ENCODE data around the gene PLXND1.

Gene PLXND1

DNA sequence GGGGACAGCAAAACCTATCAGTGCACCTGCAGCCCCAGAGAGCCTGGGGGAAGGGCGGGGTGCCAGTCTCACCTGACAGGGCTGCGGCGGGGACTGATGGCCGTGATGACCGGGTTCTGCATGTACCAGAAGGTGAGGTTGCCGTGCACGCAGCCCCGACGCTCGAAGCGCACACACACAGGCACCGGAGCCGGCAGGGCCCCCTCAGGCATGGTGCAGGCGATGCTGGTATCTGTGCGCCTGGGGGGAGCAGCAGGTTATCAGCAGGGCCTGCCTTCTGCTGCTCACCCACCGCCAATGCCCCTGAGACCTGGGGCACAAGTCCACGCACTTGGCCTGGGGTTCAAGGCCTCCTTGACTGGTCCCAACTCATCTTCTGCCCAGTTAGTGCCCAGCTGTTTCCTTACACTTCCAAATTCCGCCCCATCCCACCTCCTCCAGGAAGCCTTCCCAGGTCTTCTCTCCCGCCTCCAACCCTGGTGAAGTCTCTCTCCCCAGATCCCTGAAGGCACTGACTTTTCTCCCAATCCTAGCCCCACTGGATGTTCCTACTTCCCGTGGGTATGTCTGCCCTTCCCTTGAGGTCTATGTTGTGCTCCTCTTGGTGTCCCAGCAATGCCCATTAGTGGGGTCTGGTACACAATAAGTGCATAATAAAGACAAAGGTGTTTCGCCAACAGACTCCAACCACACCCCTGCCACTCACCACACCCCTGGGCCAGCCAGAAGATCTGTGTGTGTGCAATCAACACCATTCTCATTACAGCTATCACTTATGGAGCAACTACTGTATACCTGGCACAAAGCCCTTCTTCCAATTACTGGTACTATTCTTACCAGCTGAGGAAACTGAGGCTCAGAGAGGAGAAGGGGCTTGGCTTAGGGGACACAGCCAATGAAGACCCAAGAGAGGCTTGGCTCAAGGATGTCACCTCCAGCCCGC, 34.6 kb downstream of the PLXND1 start:
- DNase-seq (ENCODE audit: low read depth) = no peak
- no peak overlapping the region for H3K4me3 ChIP-seq (ENCODE audit: low read depth, low read length)

DNA sequence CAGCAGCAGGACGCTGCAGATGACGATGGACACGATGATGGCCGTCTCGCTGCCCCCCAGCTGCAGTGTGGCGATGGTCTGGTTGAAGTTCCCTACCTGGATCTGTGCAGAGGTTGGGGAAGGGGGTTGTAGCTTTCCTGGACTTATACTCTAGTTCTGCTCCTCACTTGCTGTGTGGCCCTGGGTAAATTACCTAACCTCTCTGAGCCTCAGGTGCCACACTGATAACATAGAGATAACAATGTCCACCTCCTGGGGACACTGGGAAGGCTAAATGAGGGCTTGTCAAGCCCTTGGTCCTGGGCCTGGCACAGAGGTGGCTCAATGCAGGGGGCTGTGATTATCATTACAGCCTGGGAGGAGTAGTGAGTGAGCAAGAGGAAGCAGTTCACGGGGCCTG, 36.6 kb downstream of the PLXND1 start:
- H3K4me3 ChIP-seq (ENCODE audit: low read depth, low read length) = no peak overlapping the region
- TF ChIP-seq, protein P1, sequence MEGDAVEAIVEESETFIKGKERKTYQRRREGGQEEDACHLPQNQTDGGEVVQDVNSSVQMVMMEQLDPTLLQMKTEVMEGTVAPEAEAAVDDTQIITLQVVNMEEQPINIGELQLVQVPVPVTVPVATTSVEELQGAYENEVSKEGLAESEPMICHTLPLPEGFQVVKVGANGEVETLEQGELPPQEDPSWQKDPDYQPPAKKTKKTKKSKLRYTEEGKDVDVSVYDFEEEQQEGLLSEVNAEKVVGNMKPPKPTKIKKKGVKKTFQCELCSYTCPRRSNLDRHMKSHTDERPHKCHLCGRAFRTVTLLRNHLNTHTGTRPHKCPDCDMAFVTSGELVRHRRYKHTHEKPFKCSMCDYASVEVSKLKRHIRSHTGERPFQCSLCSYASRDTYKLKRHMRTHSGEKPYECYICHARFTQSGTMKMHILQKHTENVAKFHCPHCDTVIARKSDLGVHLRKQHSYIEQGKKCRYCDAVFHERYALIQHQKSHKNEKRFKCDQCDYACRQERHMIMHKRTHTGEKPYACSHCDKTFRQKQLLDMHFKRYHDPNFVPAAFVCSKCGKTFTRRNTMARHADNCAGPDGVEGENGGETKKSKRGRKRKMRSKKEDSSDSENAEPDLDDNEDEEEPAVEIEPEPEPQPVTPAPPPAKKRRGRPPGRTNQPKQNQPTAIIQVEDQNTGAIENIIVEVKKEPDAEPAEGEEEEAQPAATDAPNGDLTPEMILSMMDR (IDR thresholded peaks at IDR 0.05; ENCODE audit: insufficient read depth, low read depth, low read length, missing control alignments) = no peak
- DNase-seq (ENCODE audit: low read depth) = no peak

More for the DNA sequence above, 34.6 kb downstream of the PLXND1 start:
- TF ChIP-seq, protein P1 (IDR thresholded peaks at IDR 0.05; ENCODE audit: insufficient read depth, low read depth, low read length, missing control alignments) = no peak

DNA sequence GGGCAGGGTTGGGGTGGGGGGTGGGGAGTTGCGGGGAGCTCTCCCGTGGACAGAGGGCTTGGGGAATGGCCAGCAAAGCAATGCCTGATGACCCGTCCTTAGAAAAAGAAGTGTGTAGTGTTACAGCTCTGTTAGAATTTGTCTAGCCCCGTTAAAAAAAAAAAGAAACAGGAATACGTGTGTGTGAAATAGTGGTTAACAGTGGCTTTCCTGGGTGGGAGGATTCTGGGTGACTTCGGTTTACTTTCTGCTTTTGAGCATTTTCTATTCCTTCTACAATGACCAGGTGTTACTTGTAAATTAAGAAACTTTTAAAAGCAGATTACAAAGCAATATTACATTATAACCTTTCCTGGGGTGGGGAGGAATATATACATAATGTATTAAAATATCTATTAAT, 38.5 kb downstream of the PLXND1 start:
- H3K4me3 ChIP-seq (ENCODE audit: low read depth, low read length) = no peak overlapping the region
- TF ChIP-seq, protein P1 (IDR thresholded peaks at IDR 0.05; ENCODE audit: insufficient read depth, low read depth, low read length, missing control alignments) = no peak
- no peak for DNase-seq (ENCODE audit: low read depth)

DNA sequence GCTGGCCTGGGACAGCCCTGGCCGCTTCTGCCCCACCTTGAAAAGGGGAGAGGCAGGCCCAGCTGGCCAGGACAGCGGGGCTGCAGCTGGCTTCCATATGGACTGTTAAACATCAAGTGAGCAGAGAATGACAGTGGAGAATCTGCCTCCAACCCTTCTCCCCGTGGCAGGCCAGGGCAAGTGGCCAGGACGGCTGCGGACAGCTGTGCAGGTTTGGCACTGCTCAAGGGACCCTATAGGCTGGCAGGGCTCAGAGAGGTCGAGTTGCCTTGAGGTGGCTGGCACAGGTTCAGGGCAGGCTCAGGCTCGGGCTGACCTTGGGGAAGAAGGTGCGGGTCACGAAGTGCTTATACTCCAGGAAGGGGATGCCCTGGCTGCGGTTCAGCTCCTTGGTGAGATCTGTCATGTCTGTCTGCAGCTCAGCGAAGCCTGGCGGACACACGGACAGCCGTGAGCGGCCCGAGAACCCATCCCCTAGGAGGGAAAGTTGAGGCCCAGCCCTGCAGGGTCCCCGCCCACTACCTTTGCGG, 39.2 kb downstream of the PLXND1 start:
- TF ChIP-seq, protein P1 (IDR thresholded peaks at IDR 0.05; ENCODE audit: insufficient read depth, low read depth, low read length, missing control alignments) = no peak
- no peak for DNase-seq (ENCODE audit: low read depth)
- no peak overlapping the region for H3K4me3 ChIP-seq (ENCODE audit: low read depth, low read length)

DNA sequence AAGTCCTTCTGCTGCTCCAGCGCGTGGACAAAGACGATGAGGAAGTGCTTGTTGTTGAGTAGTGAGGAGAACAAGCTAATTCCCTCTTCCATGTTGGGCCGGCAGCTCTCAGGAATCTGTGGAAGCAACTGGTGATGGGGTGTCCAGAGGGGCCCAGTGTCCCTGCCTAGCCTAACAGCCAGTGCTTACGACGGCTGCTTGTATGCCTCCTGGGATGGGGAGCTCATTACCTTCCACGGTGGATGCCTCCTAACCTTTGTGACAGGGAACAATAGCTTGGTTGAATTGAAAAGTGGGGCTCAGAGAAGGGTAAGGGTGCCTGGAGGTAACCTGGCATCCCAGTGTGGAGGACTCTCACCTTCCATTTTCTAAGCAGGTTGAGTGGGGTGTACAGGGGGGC, 40.6 kb downstream of the PLXND1 start:
- H3K4me3 ChIP-seq (ENCODE audit: low read depth, low read length) = no peak overlapping the region
- DNase-seq (ENCODE audit: low read depth) = no peak
- TF ChIP-seq, protein P1 (IDR thresholded peaks at IDR 0.05; ENCODE audit: insufficient read depth, low read depth, low read length, missing control alignments) = no peak

DNA sequence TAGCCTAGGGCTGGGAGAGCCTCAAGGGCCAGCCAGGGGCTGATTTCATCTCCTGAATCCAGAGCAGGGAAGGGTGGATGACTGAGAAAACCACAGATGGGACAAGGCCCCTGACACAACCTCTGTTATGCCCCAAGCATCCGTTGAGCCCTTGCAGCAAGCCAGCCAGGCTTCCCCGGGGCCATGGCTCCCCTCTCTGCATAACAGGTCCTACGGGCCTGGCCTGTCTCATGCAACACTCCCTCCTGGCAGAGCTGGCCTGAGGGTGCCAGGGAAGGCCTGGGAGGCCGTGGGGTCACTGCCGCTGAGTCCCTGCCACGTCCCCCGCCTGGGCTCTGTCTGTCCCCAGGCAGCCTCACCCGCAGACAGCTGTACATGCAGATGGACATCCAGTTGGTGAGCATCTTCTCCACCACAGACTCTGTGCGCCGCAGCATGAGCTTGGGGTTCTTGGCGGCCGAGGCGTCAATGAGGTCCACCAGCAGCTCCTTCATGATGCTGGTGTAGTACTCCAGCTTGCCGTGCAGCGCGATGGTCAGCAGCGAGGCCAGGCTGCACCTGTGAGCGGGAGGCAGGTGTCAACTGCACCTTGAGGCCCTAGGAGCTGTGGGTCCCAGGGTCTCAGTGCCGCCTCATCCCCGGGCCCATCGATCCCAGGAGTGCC, 41.4 kb downstream of the PLXND1 start:
- no peak overlapping the region for H3K4me3 ChIP-seq (ENCODE audit: low read depth, low read length)
- DNase-seq (ENCODE audit: low read depth) = no peak
- TF ChIP-seq, protein P1 (IDR thresholded peaks at IDR 0.05; ENCODE audit: insufficient read depth, low read depth, low read length, missing control alignments) = no peak
